Measurements from ENCODE around the gene MARF1.

MARF1 gene

DNA sequence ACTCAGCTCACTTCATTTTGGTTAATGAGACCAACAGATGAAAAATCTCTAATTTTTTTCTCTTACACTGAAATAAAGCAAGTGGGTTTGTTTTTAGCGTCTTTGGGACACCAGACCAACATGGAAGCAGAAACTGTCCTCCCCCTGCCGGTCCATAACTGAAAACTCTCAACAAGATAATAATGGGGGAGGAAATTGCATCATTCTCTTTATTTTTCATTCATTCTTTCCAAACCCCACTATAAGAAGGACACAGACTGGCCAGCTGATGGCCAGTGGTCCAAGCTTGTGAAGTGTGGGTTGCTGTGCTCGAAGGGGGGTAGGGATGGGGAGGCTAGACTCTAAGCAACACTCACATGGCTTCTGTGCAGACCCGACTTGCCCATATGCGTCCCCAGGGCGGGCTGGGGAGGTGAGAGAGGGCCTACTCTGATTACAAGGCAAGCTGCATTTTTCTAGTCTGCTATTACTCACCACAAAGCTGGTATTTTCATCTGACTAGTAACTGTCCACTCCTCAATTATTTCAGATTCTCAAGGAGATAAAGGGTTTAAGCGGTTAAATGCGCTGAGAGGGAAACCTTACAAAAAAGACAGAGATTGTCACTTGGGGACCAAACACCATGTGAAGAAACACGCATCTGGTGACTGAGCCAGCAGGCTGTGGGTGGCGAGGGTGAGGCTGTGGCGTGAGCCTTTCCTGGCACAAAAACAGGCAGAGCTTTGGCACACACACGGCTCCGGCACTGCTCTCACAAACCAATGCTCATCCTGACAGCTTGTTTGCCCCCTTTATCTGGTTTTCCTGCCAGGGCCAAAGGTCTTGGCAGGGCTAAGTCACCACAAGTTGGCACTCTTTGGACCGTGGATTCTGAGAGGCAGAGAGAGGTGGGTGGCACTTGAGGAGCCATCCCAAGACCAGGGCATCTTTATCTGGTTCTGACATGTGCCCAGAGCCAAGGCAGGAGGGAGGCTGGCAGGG is 38.2 kb downstream of the MARF1 start:
- Histone ChIP-seq H3K4me1 (peaks cover 0 to 5% (median 0%) of the 10 kb centered on the region in 4 donors), H3K9me3 (no peaks in the 10 kb centered on the region), H3K36me3 (peaks cover 75 to 100% (median 88%) of the 10 kb centered on the region in 3 donors), H3K4me3 (no peak overlapping the region), H3K27ac (no peak overlapping the region), H3K27me3 (no peaks in the 10 kb centered on the region)
- TF ChIP-seq, protein P1, sequence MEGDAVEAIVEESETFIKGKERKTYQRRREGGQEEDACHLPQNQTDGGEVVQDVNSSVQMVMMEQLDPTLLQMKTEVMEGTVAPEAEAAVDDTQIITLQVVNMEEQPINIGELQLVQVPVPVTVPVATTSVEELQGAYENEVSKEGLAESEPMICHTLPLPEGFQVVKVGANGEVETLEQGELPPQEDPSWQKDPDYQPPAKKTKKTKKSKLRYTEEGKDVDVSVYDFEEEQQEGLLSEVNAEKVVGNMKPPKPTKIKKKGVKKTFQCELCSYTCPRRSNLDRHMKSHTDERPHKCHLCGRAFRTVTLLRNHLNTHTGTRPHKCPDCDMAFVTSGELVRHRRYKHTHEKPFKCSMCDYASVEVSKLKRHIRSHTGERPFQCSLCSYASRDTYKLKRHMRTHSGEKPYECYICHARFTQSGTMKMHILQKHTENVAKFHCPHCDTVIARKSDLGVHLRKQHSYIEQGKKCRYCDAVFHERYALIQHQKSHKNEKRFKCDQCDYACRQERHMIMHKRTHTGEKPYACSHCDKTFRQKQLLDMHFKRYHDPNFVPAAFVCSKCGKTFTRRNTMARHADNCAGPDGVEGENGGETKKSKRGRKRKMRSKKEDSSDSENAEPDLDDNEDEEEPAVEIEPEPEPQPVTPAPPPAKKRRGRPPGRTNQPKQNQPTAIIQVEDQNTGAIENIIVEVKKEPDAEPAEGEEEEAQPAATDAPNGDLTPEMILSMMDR (IDR thresholded peaks at IDR 0.05) = no peak
- intact Hi-C loops (cut with DNase I; ENCODE audit: low total_unique reads) = no loop called here
- DNase-seq = no peak

DNA sequence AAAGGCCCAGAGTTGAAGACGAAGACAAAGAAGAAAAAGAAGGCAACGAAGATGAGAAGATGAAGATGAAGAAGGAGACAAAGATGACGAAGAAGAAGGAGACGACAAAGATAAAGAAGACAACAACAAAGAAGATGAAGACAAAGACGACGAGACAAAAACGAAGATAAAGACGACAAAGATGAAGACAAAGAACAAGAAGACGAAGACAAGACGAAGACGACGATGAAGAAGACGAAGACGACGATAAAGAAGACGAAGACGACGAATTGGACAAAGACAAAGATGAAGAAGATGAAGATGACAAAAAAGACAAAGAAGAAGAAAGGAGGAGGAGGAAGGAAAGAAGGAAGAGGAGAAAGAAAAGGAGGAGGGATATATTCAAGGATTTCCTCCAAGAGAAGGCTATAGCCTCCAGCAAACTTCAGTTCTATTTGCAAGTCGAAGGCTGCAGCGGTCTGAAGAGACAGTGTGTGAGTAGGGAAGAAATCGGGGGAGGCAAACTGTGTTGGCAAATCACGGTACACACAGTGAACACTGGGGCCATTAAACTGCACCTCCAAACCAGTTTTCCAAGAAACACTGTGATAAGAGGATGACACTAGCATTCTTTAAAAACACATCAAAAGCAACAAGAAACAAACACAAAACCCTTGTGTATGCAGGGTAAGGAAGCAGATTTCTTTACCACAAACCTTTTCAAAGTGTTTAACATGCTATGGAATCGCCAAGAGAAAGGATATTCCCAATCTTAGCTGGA is 40.5 kb downstream of the MARF1 start:
- no peak overlapping the region for H3K27ac ChIP-seq
- peaks cover 62 to 100% (median 87%) of the 10 kb centered on the region in 3 donors for H3K36me3 ChIP-seq
- H3K9me3 ChIP-seq = no peaks in the 10 kb centered on the region
- H3K4me1 ChIP-seq = peaks cover 0 to 11% (median 8%) of the 10 kb centered on the region in 4 donors
- TF ChIP-seq, protein P1 (IDR thresholded peaks at IDR 0.05) = no peak
- no peaks in the 10 kb centered on the region for H3K27me3 ChIP-seq
- DNase-seq = no peak
- intact Hi-C loops (cut with DNase I; ENCODE audit: low total_unique reads) = no loop called here
- no peak overlapping the region for H3K4me3 ChIP-seq

GRCh38 chr16:15601212-15601879 is 41.6 kb downstream of the MARF1 start:
- H3K27ac ChIP-seq = no peak overlapping the region
- DNase-seq = no peak
- intact Hi-C loops (cut with DNase I; ENCODE audit: low total_unique reads) = no loop called here
- H3K4me1 ChIP-seq = peaks cover 0 to 21% (median 13%) of the 10 kb centered on the region in 4 donors
- H3K4me3 ChIP-seq = no peak overlapping the region
- TF ChIP-seq, protein P1 (IDR thresholded peaks at IDR 0.05) = no peak
- H3K9me3 ChIP-seq = no peaks in the 10 kb centered on the region
- H3K27me3 ChIP-seq = no peaks in the 10 kb centered on the region
- H3K36me3 ChIP-seq = peaks cover 52 to 100% (median 82%) of the 10 kb centered on the region in 3 donors

DNA sequence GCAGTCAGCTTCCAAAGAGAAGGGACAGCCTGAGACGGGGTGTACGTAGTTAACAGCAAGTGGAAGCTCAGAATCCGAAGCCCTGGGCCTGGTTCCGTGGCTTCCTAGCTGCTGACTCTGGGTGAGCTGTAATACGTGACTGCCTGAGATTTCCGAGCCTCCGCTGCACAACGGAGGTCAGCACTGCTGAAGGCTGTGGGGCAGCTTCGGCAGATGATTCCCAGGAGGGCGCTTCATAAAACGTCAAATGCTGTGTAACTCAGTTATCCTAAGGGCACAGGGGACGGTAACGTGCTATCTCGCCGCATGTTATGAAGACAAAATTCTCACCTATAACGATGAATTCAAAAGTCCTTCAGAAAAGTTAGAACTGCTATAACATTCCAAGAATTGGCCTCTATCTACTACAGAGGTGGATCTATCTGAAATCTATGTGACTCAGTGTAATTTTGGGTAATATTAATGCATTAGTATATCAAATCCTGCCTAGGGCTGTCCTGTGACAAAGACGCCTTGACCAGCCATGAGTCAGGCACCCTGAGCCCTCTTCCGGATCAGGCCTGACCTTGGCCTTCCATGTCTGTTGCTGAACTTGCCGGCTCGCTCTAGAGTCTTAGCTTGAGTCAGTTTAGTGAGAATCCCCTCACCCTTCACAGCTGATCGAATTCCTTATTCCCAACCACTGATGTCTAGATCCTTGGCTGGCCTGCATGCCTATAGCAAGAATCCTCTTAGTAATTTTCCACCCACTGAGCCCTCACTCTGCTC is 43.5 kb downstream of the MARF1 start:
- Histone ChIP-seq H3K36me3 (peaks cover 64 to 100% (median 81%) of the 10 kb centered on the region in 3 donors), H3K9me3 (no peaks in the 10 kb centered on the region), H3K4me1 (peaks cover 0 to 21% (median 10%) of the 10 kb centered on the region in 4 donors), H3K4me3 (no peak overlapping the region), H3K27ac (no peak overlapping the region), H3K27me3 (no peaks in the 10 kb centered on the region)
- DNase-seq = peak in 1 of 2 donors; percentile 56
- intact Hi-C loops (cut with DNase I; ENCODE audit: low total_unique reads) = no loop called here
- TF ChIP-seq, protein P1 (IDR thresholded peaks at IDR 0.05) = no peak

All from tibial artery (tissue), 4 donors.